K562 (cell line): ENCODE data around the gene TARBP2. TPM values are rescaled to one million over a fixed set of nuclear protein-coding genes. Genes with fewer than 3 reads are reported as not detected.

Experiments
- ARID2 ChIP-seq: fragments of 450-650 bp; IDR thresholded peaks from 2 replicates; pipeline ENCODE4 v1.6.1; 2017; ENCODE audit warnings: antibody characterized with exemption, mild to moderate bottlenecking
- BCOR ChIP-seq: fragments of 450-650 bp; IDR thresholded peaks from 2 replicates; pipeline ENCODE4 v1.6.1; 2016
- DNMT1 ChIP-seq: fragments of 450-650 bp; IDR thresholded peaks from 2 replicates; pipeline ENCODE4 v1.6.1; 2016; ENCODE audit warnings: antibody characterized with exemption, mild to moderate bottlenecking
- HMGN3 ChIP-seq: IDR thresholded peaks from 2 replicates; pipeline ENCODE4 v1.6.1; 2011; ENCODE audit warnings: borderline replicate concordance, low read depth, mild to moderate bottlenecking, mixed read lengths, low read length; ENCODE audit not compliant: insufficient read length; ENCODE audit errors: extremely low read depth
- JUNB ChIP-seq: fragments of 450-650 bp; formaldehyde crosslinking; conservative IDR thresholded peaks from 2 replicates; pipeline ENCODE4 v1.4.0; 2020; ENCODE audit warnings: mild to moderate bottlenecking
- NR0B1 ChIP-seq: fragments of 450-650 bp; IDR thresholded peaks from one replicate; pipeline ENCODE4 v1.6.1; 2018; ENCODE audit warnings: mild to moderate bottlenecking, moderate library complexity; ENCODE audit not compliant: partially characterized antibody
- PCBP2 ChIP-seq: fragments of 200-400 bp; formaldehyde crosslinking; IDR thresholded peaks from 2 replicates; pipeline ENCODE4 v1.6.1; 2018; ENCODE audit warnings: low read length, low read depth, mild to moderate bottlenecking, moderate library complexity; ENCODE audit not compliant: poor library complexity, severe bottlenecking
- POLR2H ChIP-seq: IDR thresholded peaks from 2 replicates; pipeline ENCODE4 v1.6.1; 2016; ENCODE audit warnings: missing genetic modification characterization, low read depth, mild to moderate bottlenecking, control low read depth, missing compliant biosample characterization, moderate library complexity
- TCF7 ChIP-seq: sonication (generic); IDR thresholded peaks from 2 replicates; pipeline ENCODE4 v1.6.1; 2016; ENCODE audit warnings: antibody characterized with exemption, borderline replicate concordance
- ZBTB40 ChIP-seq, 2 experiments: fragments of 450-650 bp in 1 of 2; sonication (generic) in 1 of 2; formaldehyde crosslinking in 1 of 2; IDR thresholded peaks; 2 replicates each; pipeline versions ENCODE4 v1.7.1 to v1.9.0; 2016 to 2022; ENCODE audit warnings: inconsistent platforms in 1 of 2, mild to moderate bottlenecking in 1 of 2, missing genetic modification reagents in 1 of 2
- ZNF384 ChIP-seq: IDR thresholded peaks from 2 replicates; pipeline ENCODE4 v1.6.1; 2012; ENCODE audit warnings: low read depth, low read length, improper control_type of control experiment
- ZNF551 ChIP-seq: fragments of 250-450 bp; sonication (Bioruptor Pico); IDR thresholded peaks from 2 replicates; pipeline ENCODE4 v1.5.0; 2021; ENCODE audit warnings: mild to moderate bottlenecking, moderate library complexity
- polyA plus RNA-seq, 8 experiments: library from polyadenylated mRNA; depleted of rRNA in 4 of 8; stranded (reverse) in 5 of 8; unstranded in 3 of 8; fragments of >200 nt; fragmentation: Nextera tagmentation in 2 of 8; fragmentation: Illumina TruSeq in 1 of 8; extraction: Ambion mirVana in 2 of 8; extraction: Trizol in 1 of 8; gene quantifications; 2 replicates each; pipeline versions ENCODE4 v1.2.1 to v1.2.3, GENCODE V29; 2011 to 2014; ENCODE audit warnings: inconsistent platforms in 1 of 8, missing spikeins in 1 of 8
- total RNA-seq, 7 experiments: library from RNA; depleted of rRNA in 6 of 7; stranded (reverse); fragments of >200 nt in 6 of 7; fragmentation: Illumina TruSeq in 2 of 7; extraction: Trizol in 2 of 7; gene quantifications; 2 replicates each; pipeline versions ENCODE4 v1.2.1 to v1.2.3, GENCODE V29; 2011 to 2021; ENCODE audit warnings: low replicate concordance in 1 of 7

TARBP2 gene
- total and polyA plus RNA-seq, 9 of the 15 experiments (the other 6 are each of a cell fraction or from before 2014, with no cell fraction given): 5.6 to 69.0 (median 44.6) TPM

GRCh38 chr12:53506450-53506785, 5.3 kb downstream of the TARBP2 start (continued):
- TF ChIP-seq ZBTB40 (IDR thresholded peaks at IDR 0.05): no peak
- no peak for TF ChIP-seq ZBTB40 (CRISPR knock-in tag; IDR thresholded peaks at IDR 0.05)
- TF ChIP-seq DNMT1: no peak
- no peak for TF ChIP-seq JUNB
- TF ChIP-seq ZNF551 (CRISPR knock-in tag): no peak
- no peak for TF ChIP-seq NR0B1
- no peak for TF ChIP-seq HMGN3
- no peak for TF ChIP-seq BCOR
- TF ChIP-seq ARID2: no peak
- no peak for TF ChIP-seq TCF7
- no peak for TF ChIP-seq ZNF384
- no peak for TF ChIP-seq POLR2H (tag)
- no peak for TF ChIP-seq PCBP2
- TF ChIP-seq, all 486 proteins: peak for 0
